Gastrocnemius medialis (tissue), 4 donors: ENCODE measurements around the gene RNASEH2A. TPM values are rescaled to one million over a fixed set of nuclear protein-coding genes. Genes with fewer than 3 reads are reported as not detected.

Experiments
- ATAC-seq, 2 donors: fragments of 150-250 bp; one replicate each; pipeline ENCODE4 v1.9.1; 2016
- DNase-seq, 2 donors: peaks; one replicate each; pipeline ENCODE4 v3.0.0-alpha.2; 2019
- H3K27ac ChIP-seq, 4 donors: fragments of 200-600 bp; sonication (generic); 1 replicate in 1 of 4; 2 replicates in 3 of 4; pipeline ENCODE4 v1.5.1; 2016 to 2018; ENCODE audit warnings: mild to moderate bottlenecking in 2 of 4, moderate library complexity in 1 of 4
- H3K27me3 ChIP-seq, 3 donors: fragments of 200-600 bp; sonication (generic) in 2 of 3; 1 replicate in 1 of 3; 2 replicates in 2 of 3; pipeline versions ENCODE4 v1.5.1 to v1.6.0; 2016 to 2019; ENCODE audit warnings: mild to moderate bottlenecking in 1 of 3, moderate library complexity in 1 of 3
- H3K36me3 ChIP-seq, 2 donors: fragments of 200-600 bp; sonication (generic) in 1 of 2; one replicate each; pipeline ENCODE4 v1.5.1; 2017 to 2018
- H3K4me1 ChIP-seq, 2 donors: fragments of 200-600 bp; sonication (generic) in 1 of 2; one replicate each; pipeline ENCODE4 v1.5.1; 2016 to 2017; ENCODE audit warnings: mild to moderate bottlenecking in 2 of 2
- H3K4me3 ChIP-seq, 4 donors: fragments of 200-600 bp; sonication (generic) in 3 of 4; 1 replicate in 1 of 4; 2 replicates in 3 of 4; pipeline ENCODE4 v1.5.1; 2016 to 2019; ENCODE audit warnings: mild to moderate bottlenecking in 2 of 4
- H3K9me3 ChIP-seq, 3 donors: fragments of 200-600 bp; sonication (generic) in 2 of 3; 1 replicate in 1 of 3; 2 replicates in 2 of 3; pipeline ENCODE4 v1.5.1; 2016 to 2019
- CTCF ChIP-seq, 5 experiments: fragments of 450-650 bp in 3 of 5; fragments of 200-600 bp in 2 of 5; sonication (generic) in 2 of 5; IDR thresholded peaks in 4 of 5; conservative IDR thresholded peaks in 1 of 5; 1 replicate in 4 of 5; 2 replicates in 1 of 5; pipeline ENCODE4 v1.5.1; 2016 to 2019; ENCODE audit warnings: antibody characterized with exemption in 5 of 5, mild to moderate bottlenecking in 3 of 5, moderate library complexity in 3 of 5
- POLR2A ChIP-seq, 2 donors: fragments of 450-650 bp; IDR thresholded peaks; one replicate each; pipeline ENCODE4 v1.6.1; 2017; ENCODE audit warnings: antibody characterized with exemption in 2 of 2, mild to moderate bottlenecking in 2 of 2, moderate library complexity in 2 of 2
- in situ Hi-C, 4 donors: fragments of 200-750 bp; cut with MboI; loops; one replicate each; pipeline versions ENCODE4 v1.15.0 to v1.8.0; 2017; ENCODE audit warnings: low sequenced_read_pairs in 4 of 4
- intact Hi-C: fragments of 100-400 bp; cut with DNase I; formaldehyde crosslinking; loops from one replicate; pipeline ENCODE4 v1.15.1; 2023; ENCODE audit warnings: low total_unique reads
- total RNA-seq, 4 donors: library from RNA; depleted of rRNA; stranded (reverse); fragments of >200 nt; gene quantifications; one replicate each; pipeline versions ENCODE4 v1.1.0 to v1.2.3, GENCODE V29; 2016

Gene RNASEH2A
- total RNA-seq, 4 donors from 2014 or later = 1.0 to 3.9 (median 2.4) TPM

GRCh38 chr19:12769689-12770088 is 36.7 kb upstream of the RNASEH2A start:
- peak in 1 of 2 donors; percentile 54 for DNase-seq
- no peak for ATAC-seq
- no peak overlapping the region for H3K4me3 ChIP-seq
- peaks cover 37 to 44% of the 10 kb centered on the region in 2 donors for H3K4me1 ChIP-seq
- peak overlapping the region; percentile 23 to 73 (median 56) for H3K27ac ChIP-seq
- no peaks in the 10 kb centered on the region for H3K27me3 ChIP-seq
- in situ Hi-C loops (loop anchor here in 3 of 4 donors (5.0 to 10.0 kb wide), 2 partner anchors 75 to 78 kb away; no protein-coding TSS in a partner anchor), intact Hi-C loops (loop anchor here (10.0 kb wide), 1 partner anchor 1795 kb away; no protein-coding TSS in a partner anchor)
- no peaks in the 10 kb centered on the region for H3K9me3 ChIP-seq
- H3K36me3 ChIP-seq = no peaks in the 10 kb centered on the region
- TF ChIP-seq CTCF (IDR thresholded peaks at IDR 0.05 in 4 of 5, conservative IDR thresholded peaks at IDR 0.05 in 1 of 5) = no peak
- peak in 1 of 2 donors; percentile 17 for TF ChIP-seq POLR2A (IDR thresholded peaks at IDR 0.05)

GRCh38 chr19:12770922-12771321 is 35.5 kb upstream of the RNASEH2A start:
- DNase-seq = no peak

GRCh38 chr19:12772323-12772722 is 34.1 kb upstream of the RNASEH2A start:
- Histone ChIP-seq H3K9me3 (no peaks in the 10 kb centered on the region), H3K27ac (peak overlapping the region; percentile 91 to 96 (median 94)), H3K36me3 (no peaks in the 10 kb centered on the region), H3K4me1 (peaks cover 45 to 50% of the 10 kb centered on the region in 2 donors), H3K27me3 (no peaks in the 10 kb centered on the region), H3K4me3 (no peak overlapping the region)
- in situ Hi-C loops (no loop called here), intact Hi-C loops (loop anchor here (10.0 kb wide), 1 partner anchor 1792 kb away; no protein-coding TSS in a partner anchor)
- peak; percentile 64 to 71 for ATAC-seq
- TF ChIP-seq POLR2A (IDR thresholded peaks at IDR 0.05) = no peak
- no peak for TF ChIP-seq CTCF (IDR thresholded peaks at IDR 0.05 in 4 of 5, conservative IDR thresholded peaks at IDR 0.05 in 1 of 5)
- DNase-seq = peak; percentile 52 to 82

More at GRCh38 chr19:12770922-12771321, 35.5 kb upstream of the RNASEH2A start:
- Histone ChIP-seq H3K4me1 (peaks cover 42 to 47% of the 10 kb centered on the region in 2 donors), H3K9me3 (no peaks in the 10 kb centered on the region), H3K27ac (peak overlapping the region in 1 of 4 donors; percentile 94), H3K4me3 (no peak overlapping the region), H3K27me3 (no peaks in the 10 kb centered on the region), H3K36me3 (no peaks in the 10 kb centered on the region)
- in situ Hi-C loops = no loop called here
- ATAC-seq = no peak
- intact Hi-C loops = loop anchor here (10.0 kb wide), 1 partner anchor 1794 kb away; no protein-coding TSS in a partner anchor
- TF ChIP-seq CTCF (IDR thresholded peaks at IDR 0.05 in 4 of 5, conservative IDR thresholded peaks at IDR 0.05 in 1 of 5) (no peak), POLR2A (IDR thresholded peaks at IDR 0.05) (no peak)

GRCh38 chr19:12773571-12773970 is 32.8 kb upstream of the RNASEH2A start:
- peak in 1 of 2 donors; percentile 65 for DNase-seq
- Histone ChIP-seq H3K36me3 (no peaks in the 10 kb centered on the region), H3K4me1 (peaks cover 49 to 61% of the 10 kb centered on the region in 2 donors), H3K9me3 (no peaks in the 10 kb centered on the region), H3K27ac (peak overlapping the region; percentile 91 to 96 (median 94)), H3K27me3 (no peaks in the 10 kb centered on the region), H3K4me3 (no peak overlapping the region)
- intact Hi-C loops (loop anchor here (10.0 kb wide), 1 partner anchor 1791 kb away; no protein-coding TSS in a partner anchor), in situ Hi-C loops (no loop called here)
- peak in 4 of 5 experiments; percentile 9 to 47 (median 40) for TF ChIP-seq CTCF (IDR thresholded peaks at IDR 0.05 in 4 of 5, conservative IDR thresholded peaks at IDR 0.05 in 1 of 5)
- no peak for TF ChIP-seq POLR2A (IDR thresholded peaks at IDR 0.05)
- ATAC-seq = peak; percentile 23 to 25
